SKM-1 (cell line): ENCODE data around the gene LEMD2.

ENCODE experiments used
- DNase-seq: peaks from one replicate; lab custom pipeline; 2025; ENCODE audit not compliant: unreplicated experiment; lab: John Stamatoyannopoulos, UW

LEMD2 gene

GRCh38 chr6:33820243-33820642, 31.3 kb upstream of the LEMD2 start:
- no peak for DNase-seq

- DNase-seq: no peak
Observed at GRCh38 chr6:33819021-33819420, 30.1 kb upstream of the LEMD2 start.

GRCh38 chr6:33818293-33818692, 29.4 kb upstream of the LEMD2 start:
- no peak for DNase-seq

DNA sequence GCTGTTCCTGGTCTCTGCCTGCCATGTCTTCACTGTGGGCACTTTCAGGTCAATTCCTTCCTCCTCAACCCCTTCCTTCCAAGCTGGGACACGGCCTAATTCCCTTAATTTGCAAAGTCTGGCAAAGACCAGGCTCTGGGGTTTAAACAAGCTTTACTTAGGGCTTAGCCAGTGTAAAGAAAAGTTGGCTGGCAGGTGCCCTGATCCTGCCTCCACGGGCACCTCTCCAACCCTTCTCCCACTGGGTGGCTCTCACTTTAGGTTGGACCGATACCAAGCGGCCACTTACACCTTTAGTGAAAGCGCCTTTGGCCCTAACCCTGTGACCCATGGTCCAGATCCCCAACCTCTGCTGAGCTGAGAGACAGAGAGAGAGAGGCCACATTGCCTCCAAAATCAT, 28.6 kb upstream of the LEMD2 start:
- DNase-seq: no peak

DNA sequence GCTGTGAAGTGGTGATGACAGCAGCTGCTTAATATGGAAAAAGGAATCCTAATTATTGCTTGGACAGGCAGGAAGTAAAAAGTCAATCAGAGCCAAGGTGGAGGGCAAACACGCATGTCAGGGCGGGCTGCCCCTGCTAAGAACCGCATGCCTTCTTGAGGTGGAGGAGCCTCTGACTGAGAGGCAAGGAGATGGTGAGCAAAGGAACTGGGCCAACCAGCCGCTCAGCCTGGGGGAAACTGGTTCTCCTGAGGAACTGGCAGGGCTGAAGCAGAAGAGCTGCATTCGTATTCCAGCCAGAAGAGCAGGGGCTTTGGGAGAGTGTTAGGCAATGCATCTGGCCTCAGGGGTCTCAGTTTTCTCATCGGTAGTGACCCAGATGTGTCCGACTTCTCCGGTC, 28.0 kb upstream of the LEMD2 start:
- DNase-seq: no peak

DNA sequence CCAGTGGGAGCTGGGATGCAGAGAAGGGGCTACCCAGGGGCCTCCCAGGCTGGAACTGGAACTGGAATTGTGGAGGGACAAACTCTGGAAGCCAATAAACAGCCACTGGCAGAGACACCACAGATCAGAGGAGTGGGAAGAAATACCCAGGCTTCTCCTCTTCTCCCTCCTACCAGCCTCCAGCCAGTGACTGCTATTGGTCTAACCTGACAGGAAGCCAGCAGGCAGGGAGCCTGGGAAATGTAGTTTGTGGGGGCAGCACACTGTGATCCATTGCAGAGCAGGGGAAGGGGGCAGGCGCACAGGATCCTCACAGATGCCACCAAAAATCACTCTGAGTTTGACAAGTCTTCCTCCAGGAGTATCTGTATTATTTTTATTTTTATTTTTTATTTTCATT, 26.9 kb upstream of the LEMD2 start:
- DNase-seq: no peak

DNA sequence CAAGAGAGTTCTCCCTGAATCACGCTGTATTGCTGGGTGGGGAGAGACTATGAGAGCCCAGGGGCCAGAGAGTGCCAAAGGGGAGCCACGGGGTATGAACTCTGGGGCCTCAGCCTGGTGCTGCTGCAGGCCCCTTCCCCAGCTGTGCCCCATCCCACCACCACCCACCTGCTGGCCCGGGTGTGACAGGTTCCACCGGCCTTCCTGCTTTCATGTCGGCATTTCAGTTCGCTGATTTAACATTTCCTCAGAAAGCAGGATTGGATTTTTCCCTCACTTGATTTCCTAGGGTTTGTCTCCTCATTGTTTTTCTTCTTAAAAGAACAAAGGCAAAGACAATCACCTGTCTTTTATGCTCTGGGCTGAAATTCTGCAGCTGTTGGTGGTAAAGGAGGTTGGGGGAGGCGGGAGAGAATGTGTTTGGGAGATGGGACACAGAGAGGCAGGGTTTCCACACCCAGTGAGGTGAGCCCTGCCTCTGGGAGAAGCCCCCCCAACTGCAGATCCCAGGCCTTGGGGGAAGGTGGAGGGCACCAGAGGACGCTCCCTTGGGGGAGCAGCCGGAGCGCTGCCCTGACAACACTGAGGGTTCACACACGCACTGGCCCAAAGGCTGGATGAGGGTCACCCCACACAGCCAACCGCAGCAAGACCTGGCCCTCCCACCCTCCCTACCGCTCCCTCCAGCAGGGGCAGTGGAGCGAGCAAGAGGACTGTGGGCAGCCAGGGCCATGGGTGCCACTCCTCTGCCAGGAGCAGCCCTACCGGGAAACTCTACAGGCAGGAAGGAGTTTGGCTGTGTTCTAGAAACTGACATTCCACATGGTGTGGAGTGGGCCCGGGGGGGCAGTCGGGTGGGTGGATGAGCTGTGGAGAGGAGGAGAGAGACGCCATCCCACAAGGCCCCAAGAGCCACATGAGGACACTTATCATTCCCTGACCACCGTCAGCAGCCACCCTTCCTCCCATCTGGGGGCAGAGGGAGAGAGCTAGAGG, 25.4 kb upstream of the LEMD2 start:
- DNase-seq: no peak

DNA sequence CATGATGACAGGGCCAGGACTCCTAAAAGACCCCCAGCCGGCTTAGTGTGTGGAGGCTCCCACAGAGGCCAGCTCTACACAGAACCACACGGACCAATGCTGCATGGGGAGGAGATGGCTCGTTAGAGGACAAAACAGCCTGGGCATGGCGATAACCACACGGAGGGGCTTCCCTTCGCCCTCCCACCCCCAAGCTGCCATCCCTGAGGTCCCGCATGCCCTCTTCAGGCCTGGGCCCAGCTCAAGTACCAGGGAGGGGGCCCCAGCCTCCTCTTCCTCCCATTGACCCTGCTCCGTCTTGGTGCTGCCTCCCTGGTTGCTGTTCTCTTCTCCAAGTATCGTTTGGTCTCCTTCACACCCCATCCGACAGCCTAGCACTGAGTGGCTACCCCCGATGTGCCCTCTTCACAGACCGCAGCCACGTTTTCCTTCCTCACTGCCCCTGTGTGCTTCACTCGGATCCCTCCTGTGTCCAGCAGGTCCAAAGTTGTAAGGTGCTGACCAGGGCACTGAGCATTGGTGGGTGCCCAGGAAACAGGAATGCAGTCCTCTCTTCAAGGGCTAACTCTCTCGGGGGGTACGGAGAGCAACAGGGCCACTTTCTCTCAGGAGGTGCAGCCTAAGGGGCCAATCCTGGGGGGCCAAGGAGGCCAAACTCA, 24.4 kb upstream of the LEMD2 start:
- DNase-seq: no peak

GRCh38 chr6:33812669-33813068, 23.7 kb upstream of the LEMD2 start:
- no peak for DNase-seq

DNA sequence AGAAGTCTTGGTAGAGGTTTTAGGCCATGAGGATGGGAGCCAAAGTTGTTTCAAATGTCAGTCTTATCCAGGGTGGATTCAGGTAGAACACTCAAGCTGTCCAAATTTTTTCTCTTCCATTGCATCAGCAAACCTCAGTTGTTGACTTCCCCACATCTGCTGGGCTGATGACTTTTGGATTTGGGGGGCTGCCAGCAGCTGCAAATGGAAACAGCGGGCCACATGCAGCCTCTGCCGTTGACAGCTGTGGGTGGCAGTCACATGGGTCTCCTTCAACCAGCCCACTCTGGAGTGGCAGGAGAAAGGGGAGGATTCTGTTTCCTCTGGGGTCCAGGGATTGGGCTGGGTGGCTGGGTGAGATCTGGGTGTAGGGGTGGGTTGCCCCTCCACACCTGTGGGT, 20.7 kb upstream of the LEMD2 start:
- no peak for DNase-seq

DNA sequence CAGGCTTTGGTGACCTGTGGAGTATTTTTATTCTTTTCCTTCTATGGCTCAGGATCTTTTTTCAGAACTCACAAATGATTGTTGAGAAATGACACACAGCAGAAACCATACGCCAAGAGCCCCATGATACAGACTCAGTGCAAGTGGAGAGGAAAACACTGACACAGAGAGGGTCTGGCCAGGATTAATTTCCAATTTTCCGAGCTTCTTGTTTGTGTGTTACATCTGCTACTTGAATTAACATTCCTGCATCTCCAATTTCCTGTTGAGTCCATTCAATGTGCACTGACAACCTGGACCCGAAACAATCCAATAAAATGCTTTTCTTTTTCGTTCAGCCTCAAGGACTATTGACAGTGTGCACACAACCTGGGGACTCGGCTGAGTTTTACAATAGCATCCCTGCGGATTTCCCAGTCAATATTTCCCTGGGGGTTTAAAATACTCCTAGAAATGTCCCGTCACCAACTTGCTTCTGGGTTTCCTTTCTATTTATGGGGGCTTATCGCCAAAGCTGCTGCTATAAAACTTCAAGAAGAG, 19.8 kb upstream of the LEMD2 start:
- DNase-seq: no peak

DNA sequence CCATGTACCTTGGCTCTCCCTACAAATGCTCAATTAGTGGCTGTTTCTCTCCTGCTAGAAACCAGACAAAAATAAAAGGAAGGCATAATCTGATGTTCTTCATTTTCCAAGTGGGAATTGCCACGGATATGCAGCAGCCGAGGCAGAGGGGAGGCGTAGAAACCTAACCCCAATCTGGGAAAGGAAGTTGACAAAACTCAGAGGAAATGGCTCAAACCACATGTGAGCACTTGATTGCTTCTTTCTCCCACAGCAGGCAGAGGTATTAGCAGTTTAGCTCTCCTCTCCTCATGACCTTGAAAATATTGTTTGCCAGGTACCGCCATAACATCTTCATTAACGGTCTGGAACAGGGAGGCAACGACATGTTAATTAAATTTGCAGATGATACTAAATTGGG, 18.7 kb upstream of the LEMD2 start:
- no peak for DNase-seq

- DNase-seq: no peak
Observed at GRCh38 chr6:33806841-33807240, 17.9 kb upstream of the LEMD2 start.

DNA sequence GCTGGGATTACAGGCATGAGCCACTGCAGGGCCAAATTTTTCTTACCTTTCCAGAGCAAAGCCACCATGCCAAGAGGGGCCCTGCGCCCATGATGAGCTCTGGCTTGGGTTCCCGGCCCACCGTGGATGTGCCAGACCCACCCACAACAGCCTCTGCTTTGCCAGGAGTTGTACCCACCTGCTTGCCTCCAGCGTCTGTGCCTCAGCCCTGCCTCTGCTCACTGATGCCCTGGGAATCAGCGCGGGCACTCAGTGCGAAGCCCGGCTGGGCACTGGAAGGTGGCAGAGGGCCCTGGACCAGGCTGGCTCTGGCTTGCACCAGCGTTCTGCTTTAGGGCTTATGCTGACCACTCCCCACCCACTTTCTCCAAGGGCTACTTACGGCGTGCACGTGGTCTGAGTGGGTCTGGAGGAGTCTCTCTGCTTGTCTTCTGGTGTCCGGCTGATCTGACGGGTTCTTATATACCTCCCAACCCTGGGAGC, 14.7 kb upstream of the LEMD2 start, which contains the start of gene MLN:
Gene MLN (minus strand): TSS at position 433 of the 483 bp plus-strand sequence. CDS start 2,840 bp downstream, outside the sequence.
- no peak for DNase-seq

- DNase-seq: no peak
Observed at GRCh38 chr6:33802186-33802958, 13.4 kb upstream of the LEMD2 start.

DNA sequence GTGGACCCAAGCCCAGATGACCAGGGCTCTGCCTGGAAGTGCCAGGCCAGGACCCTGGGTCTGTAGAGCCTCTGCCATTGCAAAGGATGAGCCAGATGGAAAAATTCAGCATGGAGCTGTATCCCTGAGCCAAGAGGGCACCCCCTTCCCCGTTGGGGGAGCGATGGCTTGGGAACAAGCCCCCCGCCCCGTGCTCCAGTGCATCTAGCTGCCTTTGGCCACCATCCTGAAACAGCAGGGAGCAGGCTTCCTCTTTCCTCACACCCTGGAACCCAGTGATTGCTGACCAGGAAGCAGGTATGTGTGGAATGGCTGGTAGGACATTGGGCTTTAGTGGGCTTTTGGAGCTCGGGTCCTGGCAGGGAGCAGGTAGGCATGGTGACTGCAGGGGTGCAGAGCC, 12.7 kb upstream of the LEMD2 start:
- no peak for DNase-seq

DNA sequence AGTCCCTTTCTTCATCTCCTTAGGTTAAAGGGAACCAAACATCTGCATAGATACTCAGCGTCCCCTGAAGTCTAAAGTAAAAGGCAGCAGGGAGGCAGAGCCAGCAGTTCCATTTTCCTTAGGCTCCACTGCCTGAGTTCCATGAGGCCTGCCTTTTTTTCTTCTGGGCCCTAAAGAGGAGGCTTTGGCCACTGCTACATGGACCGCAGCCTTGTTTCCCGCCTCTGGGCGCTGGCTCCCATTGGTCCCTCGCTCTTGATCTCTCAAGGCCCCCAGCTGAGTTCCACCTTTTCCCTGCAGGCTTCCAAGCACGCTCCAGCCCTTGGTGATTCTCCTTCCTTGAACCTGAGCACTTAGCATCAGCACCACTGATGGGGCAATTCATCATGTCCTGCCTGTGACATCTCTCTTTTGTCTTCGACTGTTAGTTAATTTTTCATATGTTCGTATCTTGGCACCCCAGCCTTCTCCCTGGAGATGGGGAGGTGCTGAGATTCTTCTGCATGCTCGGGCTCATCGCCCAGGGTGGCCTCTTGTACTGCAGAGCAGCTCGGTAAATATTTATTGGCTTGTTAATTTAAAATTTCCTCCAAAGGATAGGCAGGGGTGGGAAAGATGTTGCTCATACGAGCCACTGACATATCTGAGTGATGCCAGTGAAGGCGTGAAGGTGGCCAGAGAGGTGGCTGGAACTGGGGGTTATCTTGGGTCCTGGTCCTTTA, 11.5 kb upstream of the LEMD2 start:
- no peak for DNase-seq

DNA sequence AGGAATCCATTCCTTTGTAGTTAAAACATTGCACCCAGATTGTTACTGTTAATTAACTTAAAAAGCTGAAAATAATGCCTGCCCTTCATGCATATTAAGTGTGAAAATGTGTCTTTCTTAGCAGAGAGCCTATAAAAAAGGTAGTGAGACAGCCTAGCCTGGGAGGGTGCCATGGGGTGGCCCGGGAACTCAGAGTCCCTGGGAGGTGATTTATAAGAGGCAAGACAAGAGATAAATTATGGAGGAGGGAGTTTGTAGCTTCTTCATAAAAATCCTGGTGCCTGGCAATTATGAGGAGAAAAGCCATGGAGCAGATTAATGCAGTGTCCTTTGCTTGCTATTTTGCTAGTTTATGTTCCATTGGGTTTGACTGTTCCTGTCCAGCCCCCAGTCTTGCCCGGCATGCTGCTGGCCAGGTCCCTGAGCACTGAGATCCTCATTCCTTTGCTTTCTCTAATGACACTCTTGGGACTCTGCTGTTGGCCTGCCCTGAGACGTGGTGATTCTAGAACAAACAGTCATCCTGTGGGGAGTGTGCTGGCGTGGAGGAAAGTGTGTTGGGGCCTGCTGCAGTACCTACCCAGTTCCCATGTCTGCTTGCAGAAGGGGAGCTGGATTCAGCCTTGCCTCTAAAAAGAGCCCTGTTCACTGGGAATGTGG, 10.7 kb upstream of the LEMD2 start:
- DNase-seq: no peak

GRCh38 chr6:33798343-33798848, 9.5 kb upstream of the LEMD2 start:
- no peak for DNase-seq
